Measurements from ENCODE around the gene RGS14.

The RGS14 gene

DNA sequence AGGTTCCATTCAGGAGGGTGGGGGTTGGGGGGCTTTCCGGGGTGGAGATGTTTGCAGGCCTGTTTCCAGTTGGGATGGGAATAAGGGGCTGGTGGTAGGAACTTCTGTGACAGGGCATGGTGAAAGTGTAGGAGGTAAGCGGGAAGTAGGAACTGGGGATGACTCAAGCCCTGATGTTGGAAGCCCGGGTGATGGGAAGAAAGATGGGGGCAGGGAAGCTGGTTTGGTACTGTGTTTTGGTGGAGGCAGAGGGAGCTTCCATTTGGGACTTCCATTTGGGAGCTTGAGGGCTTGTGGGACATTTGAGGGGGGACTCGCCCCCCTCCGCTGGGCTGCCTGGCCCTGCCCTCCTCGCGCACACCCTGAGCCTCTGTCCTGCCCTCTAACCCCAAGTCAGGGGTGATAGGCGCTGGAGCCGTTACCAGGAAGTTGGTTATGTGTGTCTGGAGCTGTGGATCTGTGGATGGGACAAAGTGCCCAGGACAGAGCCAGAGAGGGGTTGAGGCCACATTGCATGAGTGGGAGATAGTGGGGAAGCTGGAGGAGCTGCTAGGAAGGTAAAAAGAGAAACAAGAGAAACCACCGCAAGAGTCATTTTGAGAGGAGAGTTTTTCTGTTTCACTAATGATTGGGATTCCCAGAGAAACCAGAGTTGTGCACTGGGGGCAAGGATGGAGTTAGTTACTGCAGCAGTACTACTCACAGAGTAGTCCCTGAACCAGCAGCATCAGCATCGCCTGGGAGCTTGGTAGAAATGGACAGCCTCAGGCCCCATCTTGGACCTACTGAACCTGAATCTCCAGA is 6.6 kb downstream of the RGS14 start:
- TF ChIP-seq, protein P1, sequence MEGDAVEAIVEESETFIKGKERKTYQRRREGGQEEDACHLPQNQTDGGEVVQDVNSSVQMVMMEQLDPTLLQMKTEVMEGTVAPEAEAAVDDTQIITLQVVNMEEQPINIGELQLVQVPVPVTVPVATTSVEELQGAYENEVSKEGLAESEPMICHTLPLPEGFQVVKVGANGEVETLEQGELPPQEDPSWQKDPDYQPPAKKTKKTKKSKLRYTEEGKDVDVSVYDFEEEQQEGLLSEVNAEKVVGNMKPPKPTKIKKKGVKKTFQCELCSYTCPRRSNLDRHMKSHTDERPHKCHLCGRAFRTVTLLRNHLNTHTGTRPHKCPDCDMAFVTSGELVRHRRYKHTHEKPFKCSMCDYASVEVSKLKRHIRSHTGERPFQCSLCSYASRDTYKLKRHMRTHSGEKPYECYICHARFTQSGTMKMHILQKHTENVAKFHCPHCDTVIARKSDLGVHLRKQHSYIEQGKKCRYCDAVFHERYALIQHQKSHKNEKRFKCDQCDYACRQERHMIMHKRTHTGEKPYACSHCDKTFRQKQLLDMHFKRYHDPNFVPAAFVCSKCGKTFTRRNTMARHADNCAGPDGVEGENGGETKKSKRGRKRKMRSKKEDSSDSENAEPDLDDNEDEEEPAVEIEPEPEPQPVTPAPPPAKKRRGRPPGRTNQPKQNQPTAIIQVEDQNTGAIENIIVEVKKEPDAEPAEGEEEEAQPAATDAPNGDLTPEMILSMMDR (IDR thresholded peaks at IDR 0.05; ENCODE audit: low read depth, low read length) = no peak
- H3K27ac ChIP-seq = no peak overlapping the region

DNA sequence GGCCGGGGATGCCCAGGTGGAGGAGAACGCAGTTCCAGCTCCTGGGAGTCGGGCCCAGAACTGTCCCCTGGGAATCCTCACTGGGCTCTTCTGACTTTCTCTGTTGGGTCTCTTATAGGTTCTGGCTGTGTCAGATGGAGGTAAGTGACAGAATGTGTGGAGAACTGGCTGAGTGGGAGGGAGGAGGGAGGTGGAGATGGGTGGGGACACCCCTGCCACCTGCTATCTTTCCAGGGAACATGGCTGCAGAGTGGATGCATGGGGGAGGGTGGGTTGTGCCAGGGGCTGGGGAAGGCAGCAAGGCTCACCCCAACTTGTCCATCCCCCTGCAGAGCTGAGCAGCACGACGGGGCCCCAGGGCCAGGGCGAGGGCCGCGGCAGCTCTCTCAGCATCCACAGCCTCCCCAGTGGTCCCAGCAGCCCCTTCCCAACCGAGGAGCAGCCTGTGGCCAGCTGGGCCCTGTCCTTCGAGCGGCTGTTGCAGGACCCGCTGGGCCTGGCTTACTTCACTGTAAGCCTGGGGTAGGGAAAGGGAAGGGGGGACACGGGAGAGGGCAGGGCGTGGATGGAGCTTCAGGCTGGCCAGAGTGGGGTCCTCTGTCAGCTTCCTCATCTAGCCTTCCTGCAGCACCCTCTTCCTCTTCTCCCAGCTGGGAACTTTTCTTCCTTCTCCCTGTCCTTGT is 8.3 kb downstream of the RGS14 start:
- no peaks in the 10 kb centered on the region for H3K27me3 ChIP-seq (ENCODE audit: insufficient read depth, low read depth, severe bottlenecking)
- no peak overlapping the region for H3K27ac ChIP-seq
- no peak overlapping the region for H3K4me3 ChIP-seq (ENCODE audit: low read depth, low read length)
- no peaks in the 10 kb centered on the region for H3K36me3 ChIP-seq
- DNase-seq = no peak
- TF ChIP-seq, protein P1 (IDR thresholded peaks at IDR 0.05; ENCODE audit: low read depth, low read length) = no peak
- H3K9me3 ChIP-seq (ENCODE audit: severe bottlenecking) = no peaks in the 10 kb centered on the region

More for the DNA sequence above, 6.6 kb downstream of the RGS14 start:
- Histone ChIP-seq H3K27me3 (ENCODE audit: insufficient read depth, low read depth, severe bottlenecking) (no peaks in the 10 kb centered on the region), H3K36me3 (no peaks in the 10 kb centered on the region), H3K4me3 (ENCODE audit: low read depth, low read length) (no peak overlapping the region), H3K9me3 (ENCODE audit: severe bottlenecking) (no peaks in the 10 kb centered on the region)
- DNase-seq = no peak

DNA sequence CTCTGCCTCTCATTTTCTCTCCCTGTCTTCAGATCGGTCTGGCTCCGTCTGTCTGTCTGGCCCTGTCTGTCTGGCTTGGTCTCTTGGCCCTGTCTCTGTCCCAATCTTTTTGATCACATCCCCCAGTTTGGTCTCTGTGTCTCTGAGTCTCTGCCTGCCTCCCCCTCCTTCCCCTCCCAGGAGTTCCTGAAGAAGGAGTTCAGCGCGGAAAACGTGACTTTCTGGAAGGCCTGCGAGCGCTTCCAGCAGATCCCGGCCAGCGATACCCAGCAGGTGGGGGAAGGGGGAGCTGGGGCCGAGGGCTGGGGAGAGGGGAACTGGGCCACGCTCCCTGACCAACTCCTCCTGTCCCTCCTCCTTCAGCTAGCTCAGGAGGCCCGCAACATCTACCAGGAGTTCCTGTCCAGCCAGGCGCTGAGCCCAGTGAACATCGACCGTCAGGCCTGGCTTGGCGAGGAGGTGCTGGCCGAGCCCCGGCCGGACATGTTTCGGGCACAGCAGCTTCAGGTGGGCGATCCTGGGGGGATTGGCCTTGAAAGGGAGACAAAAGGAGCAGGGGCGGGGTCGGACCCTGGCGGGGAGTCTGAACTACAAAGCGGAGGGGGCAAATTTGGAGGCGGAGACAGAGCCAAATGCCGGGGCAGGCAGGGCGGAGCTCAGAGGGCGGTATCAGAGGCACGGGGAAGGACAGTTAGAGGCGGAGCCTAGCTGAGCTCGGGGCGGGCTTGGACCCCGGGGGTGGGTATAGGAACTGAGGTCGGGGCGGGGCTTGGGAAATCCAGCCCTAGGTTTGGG is 9.0 kb downstream of the RGS14 start:
- no peak overlapping the region for H3K4me3 ChIP-seq (ENCODE audit: low read depth, low read length)

DNA sequence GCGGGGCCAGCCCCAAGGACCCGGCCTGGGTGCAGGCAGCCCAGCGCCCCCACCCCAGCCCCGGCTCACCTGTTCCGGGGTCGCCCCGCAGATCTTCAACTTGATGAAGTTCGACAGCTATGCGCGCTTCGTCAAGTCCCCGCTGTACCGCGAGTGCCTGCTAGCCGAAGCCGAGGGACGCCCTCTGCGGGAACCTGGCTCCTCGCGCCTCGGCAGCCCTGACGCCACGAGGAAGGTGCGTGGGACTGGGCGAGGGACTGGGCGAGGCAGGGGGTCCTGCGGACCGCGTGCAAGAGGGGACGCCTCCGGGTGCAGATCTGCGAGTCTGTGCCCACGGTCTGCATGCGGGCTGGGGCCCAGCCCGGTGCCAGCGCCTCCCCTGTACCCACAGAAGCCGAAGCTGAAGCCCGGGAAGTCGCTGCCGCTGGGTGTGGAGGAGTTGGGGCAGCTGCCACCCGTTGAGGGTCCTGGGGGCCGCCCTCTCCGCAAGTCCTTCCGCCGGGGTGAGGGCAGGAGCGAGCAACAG is 9.7 kb downstream of the RGS14 start:
- H3K9me3 ChIP-seq (ENCODE audit: severe bottlenecking) = no peaks in the 10 kb centered on the region
- DNase-seq = no peak
- no peaks in the 10 kb centered on the region for H3K27me3 ChIP-seq (ENCODE audit: insufficient read depth, low read depth, severe bottlenecking)
- H3K36me3 ChIP-seq = no peaks in the 10 kb centered on the region
- no peak overlapping the region for H3K27ac ChIP-seq
- TF ChIP-seq, protein P1 (IDR thresholded peaks at IDR 0.05; ENCODE audit: low read depth, low read length) = no peak
- H3K4me3 ChIP-seq (ENCODE audit: low read depth, low read length) = no peak overlapping the region

More for the DNA sequence above, 9.0 kb downstream of the RGS14 start:
- no peaks in the 10 kb centered on the region for H3K9me3 ChIP-seq (ENCODE audit: severe bottlenecking)
- TF ChIP-seq, protein P1 (IDR thresholded peaks at IDR 0.05; ENCODE audit: low read depth, low read length) = no peak
- no peaks in the 10 kb centered on the region for H3K36me3 ChIP-seq
- peak; percentile 24 for DNase-seq
- H3K27me3 ChIP-seq (ENCODE audit: insufficient read depth, low read depth, severe bottlenecking) = no peaks in the 10 kb centered on the region
- H3K27ac ChIP-seq = no peak overlapping the region

DNA sequence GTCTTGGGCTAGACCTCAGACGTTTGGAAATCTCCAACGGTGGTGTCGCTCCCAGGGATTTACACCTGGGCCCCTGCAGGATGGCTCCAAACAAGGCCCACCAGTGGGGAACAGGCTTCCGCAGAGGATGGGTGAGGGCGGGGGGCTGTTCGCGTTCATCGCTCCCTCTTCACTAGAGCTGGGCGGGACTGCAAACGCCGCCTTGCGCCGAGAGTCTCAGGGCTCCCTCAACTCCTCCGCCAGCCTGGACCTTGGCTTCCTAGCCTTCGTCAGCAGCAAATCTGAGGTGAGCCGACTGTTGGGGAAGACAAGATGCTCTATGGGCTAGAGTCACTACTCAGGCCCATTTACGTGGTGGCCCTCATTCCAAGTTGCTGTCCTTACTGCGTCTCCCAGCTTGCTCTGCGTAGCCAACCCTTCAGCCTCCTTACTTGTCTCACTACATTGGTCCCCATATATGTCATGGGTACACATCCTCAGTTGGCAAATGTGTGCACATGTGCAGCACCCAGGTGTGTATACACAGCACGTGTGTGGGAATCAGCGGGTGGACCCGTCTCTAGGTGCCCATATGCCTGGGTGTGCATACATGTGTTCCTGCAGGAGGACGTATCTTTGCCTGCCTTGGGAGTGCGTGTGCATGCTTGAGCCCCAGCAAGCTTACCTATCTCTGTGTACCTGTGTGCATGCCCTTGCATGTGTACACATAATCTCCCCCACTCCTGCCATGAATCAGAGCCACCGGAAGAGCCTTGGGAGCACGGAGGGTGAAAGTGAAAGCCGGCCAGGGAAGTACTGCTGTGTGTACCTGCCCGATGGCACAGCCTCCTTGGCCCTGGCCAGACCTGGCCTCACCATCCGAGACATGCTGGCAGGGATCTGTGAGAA is 10.5 kb downstream of the RGS14 start:
- no peak overlapping the region for H3K27ac ChIP-seq
- no peaks in the 10 kb centered on the region for H3K27me3 ChIP-seq (ENCODE audit: insufficient read depth, low read depth, severe bottlenecking)
- no peak overlapping the region for H3K4me3 ChIP-seq (ENCODE audit: low read depth, low read length)
- H3K36me3 ChIP-seq = no peaks in the 10 kb centered on the region
- DNase-seq = no peak
- TF ChIP-seq, protein P1 (IDR thresholded peaks at IDR 0.05; ENCODE audit: low read depth, low read length) = no peak
- no peaks in the 10 kb centered on the region for H3K9me3 ChIP-seq (ENCODE audit: severe bottlenecking)
